ENCODE results near the gene HNRNPL. TPM values are rescaled to one million over a fixed set of nuclear protein-coding genes. Genes with fewer than 3 reads are reported as not detected.

Gene HNRNPL
- total and polyA plus RNA-seq, 9 of the 15 experiments (the other 6 are each of a cell fraction or from before 2014, with no cell fraction given): 39.5 to 610 (median 299) TPM

DNA sequence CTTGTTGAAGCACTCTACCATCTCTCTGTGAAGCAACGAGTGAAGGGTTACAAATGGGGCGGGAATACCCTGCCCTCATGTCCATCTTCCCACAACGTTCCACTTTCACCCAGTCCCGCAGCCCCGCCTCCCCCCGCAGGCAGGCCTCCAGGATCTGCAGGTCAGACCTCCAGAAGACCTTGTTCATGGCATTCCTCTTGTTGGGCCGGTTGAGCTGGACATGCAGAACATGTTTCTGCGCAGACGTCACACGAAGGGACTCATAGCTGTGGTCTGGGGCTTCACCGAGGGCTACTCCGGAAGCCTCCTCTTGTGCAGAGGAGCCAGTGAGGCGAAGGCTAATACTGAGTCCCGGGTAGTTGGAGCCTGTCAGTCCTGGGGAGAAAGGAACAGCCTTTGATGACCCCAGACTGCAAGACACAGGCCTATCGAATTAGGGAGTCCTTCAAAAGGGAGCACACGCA is 18.6 kb downstream of the HNRNPL start (continued):
- TF ChIP-seq NFATC3 (IDR thresholded peaks at IDR 0.05) (no peak), ZNF239 (CRISPR knock-in tag; IDR thresholded peaks at IDR 0.05) (no peak), MXI1 (IDR thresholded peaks at IDR 0.05; ENCODE audit: low read depth, low read length) (no peak), CBX3 (IDR thresholded peaks at IDR 0.05; ENCODE audit: borderline replicate concordance in 1 of 2, low read length in 2 of 2) (no peak), HDAC1 (IDR thresholded peaks at IDR 0.05) (no peak), POLR2A (conservative IDR thresholded peaks at IDR 0.05) (no peak), LEF1 (IDR thresholded peaks at IDR 0.05) (no peak), E2F3 (CRISPR knock-in tag; IDR thresholded peaks at IDR 0.05) (0 out of 2 replicates have a peak, but pooled peaks have one; percentile 21), C11orf30 (IDR thresholded peaks at IDR 0.05; ENCODE audit: low read depth) (no peak), HSF4 (CRISPR knock-in tag; IDR thresholded peaks at IDR 0.05; ENCODE audit: borderline replicate concordance) (0 out of 2 replicates have a peak, but pooled peaks have one; percentile 9), SRSF1 (IDR thresholded peaks at IDR 0.05; ENCODE audit: low read depth, low read length) (no peak), L3MBTL2 (IDR thresholded peaks at IDR 0.05) (no peak), NFE2L1 (tag; IDR thresholded peaks at IDR 0.05; ENCODE audit: borderline replicate concordance, low read depth) (no peak), MIER1 (IDR thresholded peaks at IDR 0.05; ENCODE audit: low read depth) (no peak)
- TF ChIP-seq, protein P1, sequence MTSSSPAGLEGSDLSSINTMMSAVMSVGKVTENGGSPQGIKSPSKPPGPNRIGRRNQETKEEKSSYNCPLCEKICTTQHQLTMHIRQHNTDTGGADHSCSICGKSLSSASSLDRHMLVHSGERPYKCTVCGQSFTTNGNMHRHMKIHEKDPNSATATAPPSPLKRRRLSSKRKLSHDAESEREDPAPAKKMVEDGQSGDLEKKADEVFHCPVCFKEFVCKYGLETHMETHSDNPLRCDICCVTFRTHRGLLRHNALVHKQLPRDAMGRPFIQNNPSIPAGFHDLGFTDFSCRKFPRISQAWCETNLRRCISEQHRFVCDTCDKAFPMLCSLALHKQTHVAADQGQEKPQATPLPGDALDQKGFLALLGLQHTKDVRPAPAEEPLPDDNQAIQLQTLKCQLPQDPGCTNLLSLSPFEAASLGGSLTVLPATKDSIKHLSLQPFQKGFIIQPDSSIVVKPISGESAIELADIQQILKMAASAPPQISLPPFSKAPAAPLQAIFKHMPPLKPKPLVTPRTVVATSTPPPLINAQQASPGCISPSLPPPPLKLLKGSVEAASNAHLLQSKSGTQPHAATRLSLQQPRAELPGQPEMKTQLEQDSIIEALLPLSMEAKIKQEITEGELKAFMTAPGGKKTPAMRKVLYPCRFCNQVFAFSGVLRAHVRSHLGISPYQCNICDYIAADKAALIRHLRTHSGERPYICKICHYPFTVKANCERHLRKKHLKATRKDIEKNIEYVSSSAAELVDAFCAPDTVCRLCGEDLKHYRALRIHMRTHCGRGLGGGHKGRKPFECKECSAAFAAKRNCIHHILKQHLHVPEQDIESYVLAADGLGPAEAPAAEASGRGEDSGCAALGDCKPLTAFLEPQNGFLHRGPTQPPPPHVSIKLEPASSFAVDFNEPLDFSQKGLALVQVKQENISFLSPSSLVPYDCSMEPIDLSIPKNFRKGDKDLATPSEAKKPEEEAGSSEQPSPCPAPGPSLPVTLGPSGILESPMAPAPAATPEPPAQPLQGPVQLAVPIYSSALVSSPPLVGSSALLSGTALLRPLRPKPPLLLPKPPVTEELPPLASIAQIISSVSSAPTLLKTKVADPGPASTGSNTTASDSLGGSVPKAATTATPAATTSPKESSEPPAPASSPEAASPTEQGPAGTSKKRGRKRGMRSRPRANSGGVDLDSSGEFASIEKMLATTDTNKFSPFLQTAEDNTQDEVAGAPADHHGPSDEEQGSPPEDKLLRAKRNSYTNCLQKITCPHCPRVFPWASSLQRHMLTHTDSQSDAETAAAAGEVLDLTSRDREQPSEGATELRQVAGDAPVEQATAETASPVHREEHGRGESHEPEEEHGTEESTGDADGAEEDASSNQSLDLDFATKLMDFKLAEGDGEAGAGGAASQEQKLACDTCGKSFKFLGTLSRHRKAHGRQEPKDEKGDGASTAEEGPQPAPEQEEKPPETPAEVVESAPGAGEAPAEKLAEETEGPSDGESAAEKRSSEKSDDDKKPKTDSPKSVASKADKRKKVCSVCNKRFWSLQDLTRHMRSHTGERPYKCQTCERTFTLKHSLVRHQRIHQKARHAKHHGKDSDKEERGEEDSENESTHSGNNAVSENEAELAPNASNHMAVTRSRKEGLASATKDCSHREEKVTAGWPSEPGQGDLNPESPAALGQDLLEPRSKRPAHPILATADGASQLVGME (CRISPR knock-in tag; IDR thresholded peaks at IDR 0.05): peak; percentile 55; the same call in 1 of the 2 replicates
- TF ChIP-seq, protein P2, sequence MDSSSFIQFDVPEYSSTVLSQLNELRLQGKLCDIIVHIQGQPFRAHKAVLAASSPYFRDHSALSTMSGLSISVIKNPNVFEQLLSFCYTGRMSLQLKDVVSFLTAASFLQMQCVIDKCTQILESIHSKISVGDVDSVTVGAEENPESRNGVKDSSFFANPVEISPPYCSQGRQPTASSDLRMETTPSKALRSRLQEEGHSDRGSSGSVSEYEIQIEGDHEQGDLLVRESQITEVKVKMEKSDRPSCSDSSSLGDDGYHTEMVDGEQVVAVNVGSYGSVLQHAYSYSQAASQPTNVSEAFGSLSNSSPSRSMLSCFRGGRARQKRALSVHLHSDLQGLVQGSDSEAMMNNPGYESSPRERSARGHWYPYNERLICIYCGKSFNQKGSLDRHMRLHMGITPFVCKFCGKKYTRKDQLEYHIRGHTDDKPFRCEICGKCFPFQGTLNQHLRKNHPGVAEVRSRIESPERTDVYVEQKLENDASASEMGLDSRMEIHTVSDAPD (CRISPR knock-in tag; IDR thresholded peaks at IDR 0.05): no peak
- TF ChIP-seq, protein P3, sequence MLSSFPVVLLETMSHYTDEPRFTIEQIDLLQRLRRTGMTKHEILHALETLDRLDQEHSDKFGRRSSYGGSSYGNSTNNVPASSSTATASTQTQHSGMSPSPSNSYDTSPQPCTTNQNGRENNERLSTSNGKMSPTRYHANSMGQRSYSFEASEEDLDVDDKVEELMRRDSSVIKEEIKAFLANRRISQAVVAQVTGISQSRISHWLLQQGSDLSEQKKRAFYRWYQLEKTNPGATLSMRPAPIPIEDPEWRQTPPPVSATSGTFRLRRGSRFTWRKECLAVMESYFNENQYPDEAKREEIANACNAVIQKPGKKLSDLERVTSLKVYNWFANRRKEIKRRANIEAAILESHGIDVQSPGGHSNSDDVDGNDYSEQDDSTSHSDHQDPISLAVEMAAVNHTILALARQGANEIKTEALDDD (IDR thresholded peaks at IDR 0.05): no peak
- TF ChIP-seq, protein P4, sequence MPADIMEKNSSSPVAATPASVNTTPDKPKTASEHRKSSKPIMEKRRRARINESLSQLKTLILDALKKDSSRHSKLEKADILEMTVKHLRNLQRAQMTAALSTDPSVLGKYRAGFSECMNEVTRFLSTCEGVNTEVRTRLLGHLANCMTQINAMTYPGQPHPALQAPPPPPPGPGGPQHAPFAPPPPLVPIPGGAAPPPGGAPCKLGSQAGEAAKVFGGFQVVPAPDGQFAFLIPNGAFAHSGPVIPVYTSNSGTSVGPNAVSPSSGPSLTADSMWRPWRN (IDR thresholded peaks at IDR 0.05; ENCODE audit: low read depth): no peak
- TF ChIP-seq, protein P5, sequence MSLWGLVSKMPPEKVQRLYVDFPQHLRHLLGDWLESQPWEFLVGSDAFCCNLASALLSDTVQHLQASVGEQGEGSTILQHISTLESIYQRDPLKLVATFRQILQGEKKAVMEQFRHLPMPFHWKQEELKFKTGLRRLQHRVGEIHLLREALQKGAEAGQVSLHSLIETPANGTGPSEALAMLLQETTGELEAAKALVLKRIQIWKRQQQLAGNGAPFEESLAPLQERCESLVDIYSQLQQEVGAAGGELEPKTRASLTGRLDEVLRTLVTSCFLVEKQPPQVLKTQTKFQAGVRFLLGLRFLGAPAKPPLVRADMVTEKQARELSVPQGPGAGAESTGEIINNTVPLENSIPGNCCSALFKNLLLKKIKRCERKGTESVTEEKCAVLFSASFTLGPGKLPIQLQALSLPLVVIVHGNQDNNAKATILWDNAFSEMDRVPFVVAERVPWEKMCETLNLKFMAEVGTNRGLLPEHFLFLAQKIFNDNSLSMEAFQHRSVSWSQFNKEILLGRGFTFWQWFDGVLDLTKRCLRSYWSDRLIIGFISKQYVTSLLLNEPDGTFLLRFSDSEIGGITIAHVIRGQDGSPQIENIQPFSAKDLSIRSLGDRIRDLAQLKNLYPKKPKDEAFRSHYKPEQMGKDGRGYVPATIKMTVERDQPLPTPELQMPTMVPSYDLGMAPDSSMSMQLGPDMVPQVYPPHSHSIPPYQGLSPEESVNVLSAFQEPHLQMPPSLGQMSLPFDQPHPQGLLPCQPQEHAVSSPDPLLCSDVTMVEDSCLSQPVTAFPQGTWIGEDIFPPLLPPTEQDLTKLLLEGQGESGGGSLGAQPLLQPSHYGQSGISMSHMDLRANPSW (CRISPR knock-in tag; IDR thresholded peaks at IDR 0.05): no peak
